ENCODE data around the gene CNNM4.

Gene CNNM4

DNA sequence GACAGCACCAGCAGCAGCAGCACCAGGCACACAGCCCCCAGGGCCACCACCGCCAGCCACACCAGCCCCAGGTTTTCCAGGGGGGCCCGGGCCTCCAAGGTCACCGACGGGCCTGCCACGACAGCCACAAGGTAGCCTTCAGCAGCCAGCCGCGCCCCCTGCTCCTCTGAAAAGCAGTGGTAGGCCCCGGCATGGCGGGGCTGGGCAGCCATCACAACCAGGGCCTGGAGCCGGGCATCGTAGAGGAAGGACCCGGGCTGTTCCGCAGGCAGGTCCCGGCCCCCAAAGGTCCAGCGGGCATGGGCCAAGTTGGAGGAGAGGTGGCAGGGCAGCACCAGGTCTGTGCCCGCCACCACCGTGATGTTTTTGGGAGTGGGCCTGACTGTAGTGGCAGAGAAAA, 100.4 kb downstream of the CNNM4 start:
- no peak for DNase-seq

All from inflammatory macrophage (primary cell).